ENCODE measurements around the gene THSD8. TPM values are rescaled to one million over a fixed set of nuclear protein-coding genes. Genes with fewer than 3 reads are reported as not detected.

The THSD8 gene
- 10 to 100 TPM; 27.0 to 31.1 TPM for total RNA-seq

GRCh38 chr19:12801466-12802266, at the start of gene THSD8, which contains the start of gene PRDX2:
Gene THSD8, plus strand, starts transcription at chr19:12802069. Its CDS starts 3 bp downstream, at chr19:12802072.
Gene PRDX2, minus strand, starts transcription at chr19:12801800. Its CDS starts 539 bp downstream, at chr19:12801261.
- DNase-seq: peak; percentile 80
- POLR2A ChIA-PET: interaction anchor here (0.8 kb wide), 1 partner anchor 10 kb away, joined by 3 read pairs; the partner anchor contains the start of gene JUNB
- no peaks in the 10 kb centered on the region for H3K27me3 Mint-ChIP-seq
- CTCF ChIA-PET: interaction anchor here (0.9 to 11.5 kb wide), 6 partner anchors 10 to 46 kb away, joined by 3 to 211 read pairs (median 4); partner anchors contain the start of genes HOOK2 and JUNB
- H3K27ac Mint-ChIP-seq: peak within 1 kb of the TSS; percentile 85
- peak within 1 kb of the TSS; percentile 86 for H3K4me3 Mint-ChIP-seq
- no peaks in the 10 kb centered on the region for H3K9me3 Mint-ChIP-seq
- peaks cover 13% of the 10 kb centered on the region for H3K36me3 Mint-ChIP-seq (ENCODE audit: low read depth)
- H3K4me1 Mint-ChIP-seq: peaks cover 38% of the 10 kb centered on the region

DNA sequence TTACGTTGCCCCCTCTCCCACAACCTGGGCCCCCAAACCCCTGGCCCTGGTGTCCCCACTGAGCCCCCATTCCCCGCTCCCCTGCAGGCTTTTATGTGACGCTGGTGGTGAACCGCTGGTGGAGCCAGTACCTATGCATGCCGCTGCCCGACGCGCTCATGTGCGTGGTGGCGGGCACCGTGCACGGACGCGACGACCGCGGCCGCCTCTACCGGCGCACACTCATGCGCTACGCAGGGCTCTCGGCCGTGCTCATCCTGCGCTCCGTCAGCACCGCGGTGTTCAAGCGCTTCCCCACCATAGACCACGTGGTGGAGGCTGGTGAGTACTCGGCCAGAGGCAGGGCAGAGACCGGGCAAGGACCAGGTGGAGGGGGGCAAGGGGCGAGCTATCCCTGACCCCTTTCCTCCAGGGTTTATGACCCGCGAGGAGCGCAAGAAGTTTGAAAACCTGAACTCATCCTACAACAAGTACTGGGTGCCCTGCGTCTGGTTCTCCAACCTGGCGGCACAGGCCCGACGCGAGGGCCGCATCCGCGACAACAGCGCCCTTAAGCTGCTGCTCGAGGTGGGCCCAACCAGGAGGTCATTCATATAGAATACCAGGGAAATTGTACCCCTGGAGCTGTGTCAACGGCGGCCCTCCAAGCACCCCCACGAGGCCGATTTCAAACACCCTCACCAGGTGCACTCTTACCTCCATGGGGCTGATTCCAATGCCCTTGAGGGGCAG, 47.2 kb upstream of the THSD8 start:
- Mint-ChIP-seq H3K27me3 (peaks cover 11% of the 10 kb centered on the region), H3K27ac (no peak overlapping the region), H3K4me3 (no peak overlapping the region), H3K4me1 (peaks cover 10% of the 10 kb centered on the region), H3K9me3 (no peaks in the 10 kb centered on the region), H3K36me3 (ENCODE audit: low read depth) (no peaks in the 10 kb centered on the region)
- ChIA-PET CTCF (interaction anchor here (1.2 to 15.9 kb wide), 7 partner anchors 8 to 93 kb away, joined by 3 to 211 read pairs (median 4); partner anchors contain the start of gene JUNB), POLR2A (no interaction called here)
- DNase-seq: no peak

- Mint-ChIP-seq H3K9me3 (no peaks in the 10 kb centered on the region), H3K4me1 (peaks cover 12% of the 10 kb centered on the region), H3K4me3 (no peak overlapping the region), H3K27ac (no peak overlapping the region), H3K36me3 (ENCODE audit: low read depth) (no peaks in the 10 kb centered on the region), H3K27me3 (peaks cover 4% of the 10 kb centered on the region)
- ChIA-PET POLR2A (no interaction called here), CTCF (interaction anchor here (0.5 to 15.9 kb wide), 12 partner anchors 9 to 312 kb away, joined by 3 to 211 read pairs (median 4); partner anchors contain the start of genes JUNB and TNPO2)
- no peak for DNase-seq
Observed at GRCh38 chr19:12756150-12756883, 45.6 kb upstream of the THSD8 start.

GRCh38 chr19:12757544-12758274, 44.2 kb upstream of the THSD8 start:
- Mint-ChIP-seq H3K27me3 (peaks cover 4% of the 10 kb centered on the region), H3K4me1 (peaks cover 13% of the 10 kb centered on the region), H3K9me3 (no peaks in the 10 kb centered on the region), H3K4me3 (peak overlapping the region; percentile 27), H3K36me3 (ENCODE audit: low read depth) (no peaks in the 10 kb centered on the region), H3K27ac (no peak overlapping the region)
- peak; percentile 64 for DNase-seq
- ChIA-PET POLR2A (no interaction called here), CTCF (interaction anchor here (0.5 to 15.9 kb wide), 27 partner anchors 8 to 1376 kb away, joined by 3 to 211 read pairs (median 3); partner anchors contain the start of genes GET3, JUNB, TNPO2 and TRIR)

DNA sequence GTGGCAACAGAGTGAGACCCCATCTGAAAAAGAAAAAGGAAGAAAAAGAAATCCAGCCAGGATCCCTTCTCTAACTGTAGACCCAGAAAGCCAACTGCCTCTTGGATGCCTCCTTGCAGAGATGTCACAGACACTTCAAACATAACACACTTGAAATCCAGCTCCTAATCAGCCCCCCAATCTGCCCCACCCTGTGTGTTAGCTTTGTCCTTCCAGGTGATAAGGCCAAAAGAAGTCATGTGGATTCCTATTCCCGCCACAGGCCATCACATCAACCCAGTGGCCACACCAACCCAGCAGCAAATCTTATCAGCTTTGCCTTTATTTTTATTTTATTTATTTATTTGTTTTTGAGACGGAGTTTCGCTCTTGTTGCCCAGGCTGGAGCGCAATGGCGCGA, 42.2 kb upstream of the THSD8 start:
- DNase-seq: no peak
- H3K4me3 Mint-ChIP-seq: no peak overlapping the region
- no peak overlapping the region for H3K27ac Mint-ChIP-seq
- CTCF ChIA-PET: interaction anchor here (0.7 to 15.9 kb wide), 12 partner anchors 9 to 88 kb away, joined by 3 to 211 read pairs (median 5); partner anchors contain the start of genes BEST2, FBXW9, GET3 and JUNB
- peaks cover 13% of the 10 kb centered on the region for H3K4me1 Mint-ChIP-seq
- no peaks in the 10 kb centered on the region for H3K9me3 Mint-ChIP-seq
- H3K36me3 Mint-ChIP-seq (ENCODE audit: low read depth): no peaks in the 10 kb centered on the region
- peaks cover 4% of the 10 kb centered on the region for H3K27me3 Mint-ChIP-seq
- POLR2A ChIA-PET: no interaction called here

DNA sequence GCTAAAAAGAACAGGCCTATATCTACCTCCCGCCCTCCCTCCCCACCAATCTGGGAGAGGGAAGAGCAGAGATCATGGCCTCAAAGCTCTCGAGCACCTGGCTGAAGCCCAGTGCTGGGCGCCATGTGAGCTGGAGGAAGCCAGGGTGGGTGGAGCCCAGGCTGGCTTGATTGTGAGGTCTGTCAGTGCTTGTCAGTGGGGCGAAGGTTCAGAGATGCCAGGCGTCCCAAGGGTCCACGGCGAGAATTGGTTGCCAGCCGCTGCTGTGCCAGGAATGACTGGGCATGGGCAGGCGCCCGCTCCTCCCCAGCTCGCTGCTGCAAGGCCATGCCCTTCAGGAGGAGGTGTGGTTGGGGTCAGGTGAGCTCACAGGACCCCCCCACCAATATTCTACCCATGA, 38.8 kb upstream of the THSD8 start:
- Mint-ChIP-seq H3K36me3 (ENCODE audit: low read depth) (no peaks in the 10 kb centered on the region), H3K27ac (no peak overlapping the region), H3K27me3 (peaks cover 2% of the 10 kb centered on the region), H3K4me1 (peaks cover 11% of the 10 kb centered on the region), H3K4me3 (no peak overlapping the region), H3K9me3 (no peaks in the 10 kb centered on the region)
- POLR2A ChIA-PET: interaction anchor here (0.6 kb wide), 1 partner anchor 65 kb away, joined by 6 read pairs; no protein-coding TSS in a partner anchor
- no peak for DNase-seq
- CTCF ChIA-PET: interaction anchor here (1.2 to 15.9 kb wide), 5 partner anchors 10 to 84 kb away, joined by 3 to 211 read pairs (median 6); partner anchors contain the start of gene JUNB

GRCh38 chr19:12764698-12765097, 37.2 kb upstream of the THSD8 start:
- Mint-ChIP-seq H3K9me3 (no peaks in the 10 kb centered on the region), H3K27me3 (no peaks in the 10 kb centered on the region), H3K36me3 (ENCODE audit: low read depth) (no peaks in the 10 kb centered on the region), H3K27ac (no peak overlapping the region), H3K4me1 (peaks cover 10% of the 10 kb centered on the region), H3K4me3 (no peak overlapping the region)
- ChIA-PET POLR2A (no interaction called here), CTCF (interaction anchor here (0.5 to 15.9 kb wide), 8 partner anchors 9 to 1918 kb away, joined by 4 to 211 read pairs (median 18); partner anchors contain the start of genes GET3, HOOK2, JUNB and TNPO2)
- no peak for DNase-seq

- H3K9me3 Mint-ChIP-seq: no peaks in the 10 kb centered on the region
- H3K27ac Mint-ChIP-seq: no peak overlapping the region
- H3K27me3 Mint-ChIP-seq: no peaks in the 10 kb centered on the region
- no peaks in the 10 kb centered on the region for H3K36me3 Mint-ChIP-seq (ENCODE audit: low read depth)
- peak; percentile 86 for DNase-seq
- ChIA-PET POLR2A (interaction anchor here (0.7 to 0.9 kb wide), 2 partner anchors 25 to 30 kb away, joined by 3 to 5 read pairs; partner anchors contain the start of gene JUNB), CTCF (interaction anchor here (0.6 to 15.9 kb wide), 19 partner anchors 10 to 603 kb away, joined by 3 to 211 read pairs (median 4); partner anchors contain the start of genes GET3, HOOK2, JUNB and RNASEH2A)
- no peak overlapping the region for H3K4me3 Mint-ChIP-seq
- H3K4me1 Mint-ChIP-seq: peaks cover 13% of the 10 kb centered on the region
Observed at GRCh38 chr19:12766051-12766521, 35.8 kb upstream of the THSD8 start.

DNA sequence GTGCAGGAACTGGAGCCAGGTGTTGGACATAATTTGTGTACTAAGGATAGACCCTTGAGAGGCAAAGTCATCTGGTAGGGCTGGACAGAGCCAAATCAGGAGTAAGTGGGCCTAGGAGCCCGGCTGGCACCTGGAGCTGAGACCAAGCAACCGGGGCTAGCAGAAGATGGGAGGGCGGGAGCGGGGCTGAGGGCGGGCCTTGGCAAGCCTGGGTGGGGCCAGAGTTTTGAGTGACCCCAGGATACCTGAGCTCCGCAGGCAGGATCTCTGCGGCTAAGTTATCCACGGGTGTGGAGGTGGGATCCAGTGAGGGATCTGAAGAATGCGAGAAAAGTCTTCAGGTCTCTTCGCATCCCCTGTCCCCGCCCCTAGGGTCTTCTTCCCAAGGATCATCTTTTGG, 34.7 kb upstream of the THSD8 start:
- no peak overlapping the region for H3K4me3 Mint-ChIP-seq
- no peaks in the 10 kb centered on the region for H3K36me3 Mint-ChIP-seq (ENCODE audit: low read depth)
- H3K27me3 Mint-ChIP-seq: no peaks in the 10 kb centered on the region
- no peaks in the 10 kb centered on the region for H3K9me3 Mint-ChIP-seq
- H3K4me1 Mint-ChIP-seq: peaks cover 15% of the 10 kb centered on the region
- CTCF ChIA-PET: interaction anchor here (1.0 to 15.9 kb wide), 4 partner anchors 29 to 81 kb away, joined by 3 to 211 read pairs (median 16); partner anchors contain the start of genes JUNB and RNASEH2A
- POLR2A ChIA-PET: no interaction called here
- H3K27ac Mint-ChIP-seq: no peak overlapping the region
- DNase-seq: no peak

DNA sequence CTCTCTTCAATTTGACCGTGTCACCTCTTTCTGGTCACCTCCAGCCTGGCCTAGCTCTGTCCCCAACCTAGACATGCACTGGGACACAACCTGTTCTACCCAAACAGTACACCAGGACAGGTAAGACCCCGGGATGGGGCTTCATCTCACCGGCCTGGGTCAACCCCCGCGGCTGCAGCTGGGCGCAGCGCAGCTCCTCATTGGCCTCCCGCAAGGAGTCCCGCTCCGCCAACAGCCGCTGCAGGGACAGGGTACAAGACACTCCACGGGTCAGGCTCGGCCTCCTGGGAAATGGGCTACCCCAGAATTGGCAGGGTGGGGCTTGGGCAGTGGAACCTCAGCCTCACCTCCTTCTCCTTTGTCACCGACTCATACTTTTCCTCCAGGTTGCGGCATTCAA, 34.2 kb upstream of the THSD8 start:
- H3K36me3 Mint-ChIP-seq (ENCODE audit: low read depth): no peaks in the 10 kb centered on the region
- POLR2A ChIA-PET: no interaction called here

DNA sequence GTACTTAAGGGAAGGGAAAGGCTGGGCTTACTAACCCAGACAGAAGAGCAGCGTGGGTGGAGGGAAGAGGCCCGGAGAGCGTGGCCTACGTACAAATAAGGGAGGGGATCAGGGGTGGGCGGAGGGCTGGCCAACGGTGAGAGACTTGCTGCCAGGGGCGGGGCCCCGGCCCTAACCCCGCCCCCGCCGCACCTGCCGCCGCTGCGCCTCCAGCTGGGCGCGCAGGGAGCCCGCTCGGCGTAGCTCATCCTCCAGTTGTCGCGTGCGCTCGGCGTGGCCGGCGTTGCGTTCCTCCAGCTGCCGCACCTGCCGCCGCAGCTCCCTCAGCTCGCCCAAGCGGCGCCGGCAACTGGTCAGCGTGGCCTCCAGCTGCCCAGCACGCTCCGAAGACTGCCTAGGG, 32.2 kb upstream of the THSD8 start:
- no peak overlapping the region for H3K27ac Mint-ChIP-seq

More for the DNA sequence above, 34.2 kb upstream of the THSD8 start:
- Mint-ChIP-seq H3K9me3 (no peaks in the 10 kb centered on the region), H3K27ac (no peak overlapping the region), H3K4me3 (no peak overlapping the region), H3K4me1 (peaks cover 15% of the 10 kb centered on the region), H3K27me3 (no peaks in the 10 kb centered on the region)
- DNase-seq: no peak
- CTCF ChIA-PET: interaction anchor here (0.6 to 15.9 kb wide), 5 partner anchors 28 to 153 kb away, joined by 3 to 211 read pairs (median 6); partner anchors contain the start of genes JUNB and RNASEH2A

More for the DNA sequence above, 32.2 kb upstream of the THSD8 start:
- Mint-ChIP-seq H3K36me3 (ENCODE audit: low read depth) (no peaks in the 10 kb centered on the region), H3K4me1 (peaks cover 24% of the 10 kb centered on the region), H3K27me3 (no peaks in the 10 kb centered on the region), H3K4me3 (no peak overlapping the region), H3K9me3 (no peaks in the 10 kb centered on the region)
- ChIA-PET CTCF (interaction anchor here (1.7 to 15.9 kb wide), 3 partner anchors 9 to 78 kb away, joined by 6 to 211 read pairs (median 9); partner anchors contain the start of gene JUNB), POLR2A (no interaction called here)
- DNase-seq: peak; percentile 67

Data from activated CD4-positive, alpha-beta T cell treated with anti-CD3 and anti-CD28 coated beads, Interleukin-2, amount 10 ng/mL, durations not matched to agents 7 days and 5 days (primary cell).